Transverse colon (tissue), 3 donors: ENCODE data around the gene KPNA6.

Experiments
- CTCF ChIP-seq, 5 experiments: fragments of 200-600 bp in 3 of 5; fragments of 450-650 bp in 2 of 5; sonication (generic) in 3 of 5; IDR thresholded peaks; 1 replicate in 2 of 5; 2 replicates in 3 of 5; pipeline ENCODE4 v1.5.1; 2016 to 2017; ENCODE audit warnings: antibody characterized with exemption in 5 of 5, inconsistent platforms in 3 of 5, mild to moderate bottlenecking in 2 of 5, moderate library complexity in 1 of 5
- POLR2A ChIP-seq: fragments of 450-650 bp; IDR thresholded peaks from one replicate; pipeline ENCODE4 v1.6.1; 2016; ENCODE audit warnings: antibody characterized with exemption, mild to moderate bottlenecking, moderate library complexity

GRCh38 chr1:32200226-32201010, 92.6 kb downstream of the KPNA6 start, which contains the start of gene CCDC28B:
- TF ChIP-seq POLR2A (no peak), CTCF (IDR thresholded peaks at IDR 0.05) (no peak)
